SK-N-SH (cell line): Measurements from ENCODE around the gene KLHL20. TPM values are rescaled to one million over a fixed set of nuclear protein-coding genes. Genes with fewer than 3 reads are reported as not detected.

Experiments
- CTCF ChIA-PET: fragments of 300-600, 350-600 bp; formaldehyde crosslinking; extraction: SDS; loops from one replicate; lab custom pipeline; 2021; lab: Yijun Ruan, JAX
- POLR2A ChIA-PET: fragments of 350-600 bp; sonication (Branson Sonifier 250); formaldehyde crosslinking; extraction: SDS; loops from one replicate; lab custom pipeline; 2020; ENCODE audit warnings: antibody characterized with exemption, inconsistent platforms; lab: Yijun Ruan, JAX
- DNase-seq: peaks from one replicate; pipeline ENCODE4 v3.0.0; 2012
- H2AFZ ChIP-seq: fragments of 200-600 bp; sonication (generic); 2 replicates; pipeline ENCODE4 v1.8.1; 2016; ENCODE audit warnings: antibody characterized with exemption, mild to moderate bottlenecking, low read depth
- H3F3A ChIP-seq: fragments of 200-600 bp; sonication (generic); replicated peaks from 2 replicates; pipeline ENCODE3; 2016; ENCODE audit warnings: antibody characterized with exemption, mild to moderate bottlenecking; ENCODE audit not compliant: insufficient read depth
- H3K27ac ChIP-seq, 2 experiments: fragments of 200-500 bp in 1 of 2; fragments of 200-600 bp in 1 of 2; sonication (Bioruptor generic) in 1 of 2; sonication (generic), shearing (Covaris generic) in 1 of 2; 2 replicates each; pipeline versions ENCODE4 v1.5.1 to v1.6.1; 2014 to 2016; ENCODE audit warnings: low read depth in 2 of 2, inconsistent platforms in 1 of 2, low read length in 1 of 2, mild to moderate bottlenecking in 1 of 2, mixed read lengths in 1 of 2
- H3K27me3 ChIP-seq: fragments of 200-600 bp; sonication (generic), shearing (Covaris generic); 2 replicates; pipeline ENCODE4 v1.6.1; 2016; ENCODE audit warnings: mixed run types; ENCODE audit not compliant: insufficient read depth
- H3K36me3 ChIP-seq, 2 experiments: fragments of 200-500 bp in 1 of 2; fragments of 200-600 bp in 1 of 2; sonication (Bioruptor generic) in 1 of 2; sonication (generic) in 1 of 2; replicated peaks in 1 of 2; 2 replicates each; pipeline versions ENCODE3 to v1.5.1; 2014 to 2016; ENCODE audit warnings: low read length in 1 of 2, mild to moderate bottlenecking in 1 of 2; ENCODE audit not compliant: insufficient read depth in 2 of 2, control insufficient read depth in 1 of 2
- H3K4me1 ChIP-seq, 2 experiments: fragments of 200-500 bp in 1 of 2; fragments of 200-600 bp in 1 of 2; sonication (Bioruptor generic) in 1 of 2; sonication (generic), shearing (Covaris generic) in 1 of 2; 2 replicates each; pipeline versions ENCODE4 v1.5.1 to v1.6.1; 2014 to 2016; ENCODE audit warnings: low read depth in 1 of 2, low read length in 1 of 2, mixed run types in 1 of 2; ENCODE audit not compliant: insufficient read depth in 2 of 2, control insufficient read depth in 1 of 2
- H3K4me2 ChIP-seq: fragments of 200-600 bp; sonication (generic), shearing (Covaris generic); 2 replicates; pipeline ENCODE4 v1.6.1; 2017; ENCODE audit warnings: mixed run types
- H3K4me3 ChIP-seq, 2 experiments: fragments of 200-500 bp in 1 of 2; fragments of 200-600 bp in 1 of 2; sonication (Bioruptor generic) in 1 of 2; sonication (generic), shearing (Covaris generic) in 1 of 2; 2 replicates each; pipeline versions ENCODE4 v1.5.1 to v1.8.1; 2014 to 2016; ENCODE audit warnings: low read depth in 2 of 2, inconsistent platforms in 1 of 2, low read length in 1 of 2, mild to moderate bottlenecking in 1 of 2, mixed read lengths in 1 of 2, moderate library complexity in 1 of 2
- H3K79me2 ChIP-seq: fragments of 200-600 bp; sonication (generic); 2 replicates; pipeline ENCODE4 v1.8.1; 2017; ENCODE audit warnings: mild to moderate bottlenecking; ENCODE audit not compliant: insufficient read depth
- H3K9ac ChIP-seq: fragments of 200-600 bp; sonication (generic); 2 replicates; pipeline ENCODE4 v1.6.1; 2017; ENCODE audit warnings: mixed run types
- H3K9me2 ChIP-seq: fragments of 200-600 bp; sonication (generic); 2 replicates; pipeline ENCODE4 v1.6.1; 2017; ENCODE audit warnings: mixed run types
- H3K9me3 ChIP-seq: fragments of 200-600 bp; sonication (generic); 2 replicates; pipeline ENCODE4 v1.6.1; 2017; ENCODE audit warnings: mixed run types, mild to moderate bottlenecking, moderate library complexity
- H4K20me1 ChIP-seq: fragments of 200-600 bp; sonication (generic); 2 replicates; pipeline ENCODE4 v1.6.1; 2017; ENCODE audit warnings: mild to moderate bottlenecking, mixed run types; ENCODE audit not compliant: insufficient read depth
- EP300 ChIP-seq, 2 experiments: IDR thresholded peaks; 2 replicates each; pipeline versions ENCODE4 v1.4.0 to v1.6.1; 2012; ENCODE audit warnings: borderline replicate concordance in 1 of 2, low read depth in 1 of 2, low read length in 1 of 2
- FOSL2 ChIP-seq: IDR thresholded peaks from 2 replicates; pipeline ENCODE4 v1.4.0; 2012; ENCODE audit warnings: low read depth, mild to moderate bottlenecking, moderate library complexity, borderline replicate concordance
- GABPA ChIP-seq: IDR thresholded peaks from 2 replicates; pipeline ENCODE4 v1.4.0; 2012; ENCODE audit warnings: low read depth, mild to moderate bottlenecking
- MEF2A ChIP-seq: IDR thresholded peaks from 2 replicates; pipeline ENCODE4 v1.4.0; 2012; ENCODE audit warnings: low read depth, borderline replicate concordance
- NRF1 ChIP-seq: IDR thresholded peaks from 2 replicates; pipeline ENCODE4 v1.6.1; 2012; ENCODE audit warnings: low read depth, mild to moderate bottlenecking, low read length
- POLR2AphosphoS5 ChIP-seq: IDR thresholded peaks from 2 replicates; pipeline ENCODE4 v1.6.1; 2012; ENCODE audit warnings: low read depth, low read length
- RFX5 ChIP-seq: IDR thresholded peaks from 2 replicates; pipeline ENCODE4 v1.6.1; 2012; ENCODE audit warnings: mild to moderate bottlenecking, improper control_type of control experiment, low read length
- SMC3 ChIP-seq: IDR thresholded peaks from 2 replicates; pipeline ENCODE4 v1.6.1; 2012; ENCODE audit warnings: low read depth, low read length, improper control_type of control experiment
- TAF1 ChIP-seq: IDR thresholded peaks from 2 replicates; pipeline ENCODE4 v1.6.1; 2012; ENCODE audit warnings: low read depth, mild to moderate bottlenecking, low read length, moderate library complexity, borderline replicate concordance
- TEAD4 ChIP-seq: IDR thresholded peaks from 2 replicates; pipeline ENCODE4 v1.4.0; 2012; ENCODE audit warnings: mild to moderate bottlenecking, borderline replicate concordance; ENCODE audit not compliant: insufficient read depth
- WGBS: methylation state at CpG from one replicate; pipeline ENCODE4 v1.1.6; 2017; ENCODE audit warnings: low lambda C conversion rate; 5-methylcytosine and 5-hydroxymethylcytosine counted together
- polyA plus RNA-seq, 3 experiments: library from polyadenylated mRNA; depleted of rRNA; stranded (reverse); fragments of >200 nt; gene quantifications; 2 replicates each; pipeline ENCODE4 v1.2.3, GENCODE V29; 2012
- TF ChIP-seq, protein P1 (sequence below): IDR thresholded peaks from 2 replicates; pipeline ENCODE4 v1.4.0; 2012; ENCODE audit warnings: low read depth, borderline replicate concordance
- TF ChIP-seq, protein P2 (sequence below): fragments of 200-600 bp; sonication (generic); IDR thresholded peaks from 2 replicates; pipeline ENCODE4 v1.6.1; 2017; ENCODE audit warnings: antibody characterized with exemption, mild to moderate bottlenecking, moderate library complexity

The KLHL20 gene
- polyA plus RNA-seq, 1 of the 3 experiments (the other 2 are of a cell fraction), result 14.0 TPM

DNA sequence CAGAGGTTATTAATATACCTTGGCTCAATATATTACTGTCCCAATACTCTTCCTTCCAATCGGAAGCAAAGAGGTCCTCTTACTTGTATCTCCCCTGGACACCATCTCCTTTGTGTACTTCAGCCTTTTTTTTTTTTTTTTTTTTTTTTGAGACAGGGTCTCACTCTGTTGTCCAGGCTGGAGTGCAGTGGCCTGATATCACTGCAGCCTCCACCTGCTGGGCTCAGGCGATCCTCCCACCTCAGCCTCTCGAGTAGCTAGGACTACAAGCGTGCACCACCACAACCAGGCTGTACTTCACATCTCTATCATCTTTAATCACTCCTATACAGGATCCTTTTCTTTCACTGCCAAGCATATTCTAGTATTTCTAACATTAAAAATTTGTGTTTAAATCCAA lies 106.9 kb downstream of the KLHL20 start:
- H2AFZ ChIP-seq, result no peak overlapping the region
- H3K9me2 ChIP-seq, result no peaks in the 10 kb centered on the region
- TF ChIP-seq GABPA (no peak), TAF1 (no peak), SMC3 (no peak), TEAD4 (no peak), RFX5 (no peak), NRF1 (no peak), EP300 (IDR thresholded peaks at IDR 0.05; ENCODE audit: borderline replicate concordance in 1 of 2, low read depth in 1 of 2, low read length in 1 of 2) (no peak), POLR2AphosphoS5 (no peak), FOSL2 (no peak), MEF2A (no peak)
- TF ChIP-seq, protein P1, sequence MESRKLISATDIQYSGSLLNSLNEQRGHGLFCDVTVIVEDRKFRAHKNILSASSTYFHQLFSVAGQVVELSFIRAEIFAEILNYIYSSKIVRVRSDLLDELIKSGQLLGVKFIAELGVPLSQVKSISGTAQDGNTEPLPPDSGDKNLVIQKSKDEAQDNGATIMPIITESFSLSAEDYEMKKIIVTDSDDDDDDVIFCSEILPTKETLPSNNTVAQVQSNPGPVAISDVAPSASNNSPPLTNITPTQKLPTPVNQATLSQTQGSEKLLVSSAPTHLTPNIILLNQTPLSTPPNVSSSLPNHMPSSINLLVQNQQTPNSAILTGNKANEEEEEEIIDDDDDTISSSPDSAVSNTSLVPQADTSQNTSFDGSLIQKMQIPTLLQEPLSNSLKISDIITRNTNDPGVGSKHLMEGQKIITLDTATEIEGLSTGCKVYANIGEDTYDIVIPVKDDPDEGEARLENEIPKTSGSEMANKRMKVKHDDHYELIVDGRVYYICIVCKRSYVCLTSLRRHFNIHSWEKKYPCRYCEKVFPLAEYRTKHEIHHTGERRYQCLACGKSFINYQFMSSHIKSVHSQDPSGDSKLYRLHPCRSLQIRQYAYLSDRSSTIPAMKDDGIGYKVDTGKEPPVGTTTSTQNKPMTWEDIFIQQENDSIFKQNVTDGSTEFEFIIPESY, result no peak
- TF ChIP-seq, protein P2, sequence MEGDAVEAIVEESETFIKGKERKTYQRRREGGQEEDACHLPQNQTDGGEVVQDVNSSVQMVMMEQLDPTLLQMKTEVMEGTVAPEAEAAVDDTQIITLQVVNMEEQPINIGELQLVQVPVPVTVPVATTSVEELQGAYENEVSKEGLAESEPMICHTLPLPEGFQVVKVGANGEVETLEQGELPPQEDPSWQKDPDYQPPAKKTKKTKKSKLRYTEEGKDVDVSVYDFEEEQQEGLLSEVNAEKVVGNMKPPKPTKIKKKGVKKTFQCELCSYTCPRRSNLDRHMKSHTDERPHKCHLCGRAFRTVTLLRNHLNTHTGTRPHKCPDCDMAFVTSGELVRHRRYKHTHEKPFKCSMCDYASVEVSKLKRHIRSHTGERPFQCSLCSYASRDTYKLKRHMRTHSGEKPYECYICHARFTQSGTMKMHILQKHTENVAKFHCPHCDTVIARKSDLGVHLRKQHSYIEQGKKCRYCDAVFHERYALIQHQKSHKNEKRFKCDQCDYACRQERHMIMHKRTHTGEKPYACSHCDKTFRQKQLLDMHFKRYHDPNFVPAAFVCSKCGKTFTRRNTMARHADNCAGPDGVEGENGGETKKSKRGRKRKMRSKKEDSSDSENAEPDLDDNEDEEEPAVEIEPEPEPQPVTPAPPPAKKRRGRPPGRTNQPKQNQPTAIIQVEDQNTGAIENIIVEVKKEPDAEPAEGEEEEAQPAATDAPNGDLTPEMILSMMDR, result no peak
- peak overlapping the region; percentile 90; the same call in 1 of the 2 replicates for H3K4me2 ChIP-seq
- H3K9ac ChIP-seq, result no peak overlapping the region
- H3F3A ChIP-seq, result peaks cover 13% of the 10 kb centered on the region
- WGBS, result 97% methylated on average over 4 of the region's 4 CpGs
- no peaks in the 10 kb centered on the region for H4K20me1 ChIP-seq
- no peaks in the 10 kb centered on the region for H3K27me3 ChIP-seq
- H3K4me3 ChIP-seq, result no peak overlapping the region
- H3K79me2 ChIP-seq, result peaks cover 86% of the 10 kb centered on the region
- no peaks in the 10 kb centered on the region for H3K9me3 ChIP-seq
- POLR2A ChIA-PET, result no interaction called here
- H3K27ac ChIP-seq, result no peak overlapping the region
- H3K4me1 ChIP-seq, result peaks cover 7% of the 10 kb centered on the region in 2 experiments; a peak in 3 of 4 replicates
- CTCF ChIA-PET, result interaction anchor here (0.6 kb wide), 1 partner anchor 240 kb away, joined by 3 read pairs; no protein-coding TSS in a partner anchor
- no peak for DNase-seq
- H3K36me3 ChIP-seq, result peaks cover 4 to 8% of the 10 kb centered on the region in 2 experiments

DNA sequence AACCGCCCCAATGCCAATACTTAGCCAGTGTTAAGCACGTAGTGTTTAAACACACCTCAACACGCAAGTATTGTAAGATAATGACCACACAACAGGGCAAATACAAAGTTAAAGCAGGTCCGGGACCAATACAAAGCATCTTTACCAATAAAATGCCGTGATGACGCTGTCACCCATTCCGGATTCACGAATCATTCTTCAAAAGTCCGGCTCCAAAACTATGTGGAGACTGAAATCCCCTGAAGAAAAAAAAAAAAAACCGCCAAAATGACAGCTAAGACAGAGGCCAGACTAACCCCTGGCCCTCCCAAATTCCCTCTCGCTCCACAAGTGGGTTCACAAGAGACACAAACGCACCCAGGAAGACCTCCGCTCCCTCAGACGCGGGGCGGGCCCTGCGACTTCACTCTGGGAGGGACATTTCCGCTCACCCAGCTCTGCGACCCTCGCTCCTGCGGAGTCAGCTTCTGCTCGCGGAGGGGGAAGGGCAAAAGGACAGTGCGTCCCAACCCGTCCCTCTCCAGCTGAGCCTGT lies 109.1 kb downstream of the KLHL20 start:
- peaks cover 10 to 13% of the 10 kb centered on the region in 2 experiments; a peak in 3 of 4 replicates for H3K4me1 ChIP-seq
- 0% methylated on average over 12 of the region's 25 CpGs for WGBS
- peak overlapping the region; percentile 90 for H3K4me2 ChIP-seq
- H3F3A ChIP-seq, result peaks cover 16% of the 10 kb centered on the region
- POLR2A ChIA-PET, result interaction anchor here (1.0 to 1.7 kb wide), 5 partner anchors 22 to 347 kb away, joined by 3 to 8 read pairs (median 4); partner anchors contain the start of genes GAS5, PRDX6 and ZBTB37
- H3K9me3 ChIP-seq, result no peaks in the 10 kb centered on the region
- H2AFZ ChIP-seq, result peak overlapping the region; percentile 91
- no peak for DNase-seq
- peaks cover 74% of the 10 kb centered on the region for H3K79me2 ChIP-seq
- no peaks in the 10 kb centered on the region for H3K27me3 ChIP-seq
- peak overlapping the region; percentile 96 to 97 for H3K27ac ChIP-seq
- TF ChIP-seq, protein P1, result no peak
- TF ChIP-seq TAF1, result 0 out of 2 replicates have a peak, but pooled peaks have one; percentile 4
- H3K9me2 ChIP-seq, result no peaks in the 10 kb centered on the region
- peak overlapping the region; percentile 86 for H3K9ac ChIP-seq
- CTCF ChIA-PET, result interaction anchor here (0.6 to 1.9 kb wide), 9 partner anchors 14 to 404 kb away, joined by 3 to 9 read pairs (median 3); partner anchors contain the start of gene KLHL20
- H3K4me3 ChIP-seq, result peak overlapping the region; percentile 76 to 93
- no peaks in the 10 kb centered on the region for H4K20me1 ChIP-seq
- H3K36me3 ChIP-seq, result peaks cover 7% of the 10 kb centered on the region in 2 experiments
